Caco-2 (cell line): ENCODE data around the gene SERPINB12. TPM values are rescaled to one million over a fixed set of nuclear protein-coding genes. Genes with fewer than 3 reads are reported as not detected.

ENCODE experiments used
- BruUV-seq: library from RNA; stranded (reverse); fragments of 400-500 nt; replicated peaks from 2 replicates; lab custom pipeline; 2021; lab: Mats Ljungman, UMichigan
- CTCF ChIA-PET: fragments of 300-600 bp; sonication (Branson Sonifier 250); formaldehyde crosslinking; loops from one replicate; lab custom pipeline; 2022; ENCODE audit warnings: antibody characterized with exemption; lab: Charles Lee
- POLR2A ChIA-PET: fragments of 300-600 bp; sonication (Branson Sonifier 250); formaldehyde crosslinking; loops from one replicate; lab custom pipeline; 2022; ENCODE audit warnings: antibody characterized with exemption; lab: Charles Lee
- DNase-seq, 2 experiments: peaks; one replicate each; pipeline versions ENCODE4 v3.0.0 to v3.0.0-alpha.2; 2020 to 2022
- H3K27me3 ChIP-seq: replicated peaks from 2 replicates; pipeline ENCODE4 v1.6.0; 2011; ENCODE audit warnings: low read length; ENCODE audit not compliant: control insufficient read depth, insufficient read depth
- H3K36me3 ChIP-seq: 2 replicates; pipeline ENCODE4 v1.5.1; 2011; ENCODE audit warnings: low read length; ENCODE audit not compliant: control insufficient read depth, insufficient read depth
- H3K4me1 ChIP-seq: fragments of 250-450 bp; sonication (Bioruptor Pico); 2 replicates; pipeline ENCODE4 v1.5.1; 2020; ENCODE audit warnings: mild to moderate bottlenecking
- H3K4me3 ChIP-seq: 2 replicates; pipeline ENCODE4 v1.5.1; 2011; ENCODE audit warnings: low read depth, mild to moderate bottlenecking, control low read depth, low read length
- H3K9me3 ChIP-seq: fragments of 250-450 bp; sonication (Bioruptor Pico); 2 replicates; pipeline ENCODE4 v1.5.1; 2020; ENCODE audit warnings: mild to moderate bottlenecking, moderate library complexity
- H3K27ac Mint-ChIP-seq: one replicate; pipeline ENCODE4 v1.8.0; 2022; ENCODE audit warnings: mixed read lengths; ENCODE audit not compliant: unreplicated experiment
- H3K27me3 Mint-ChIP-seq: one replicate; pipeline ENCODE4 v1.8.0; 2022; ENCODE audit warnings: mixed read lengths; ENCODE audit not compliant: insufficient read depth, unreplicated experiment
- H3K36me3 Mint-ChIP-seq: one replicate; pipeline ENCODE4 v1.8.0; 2022; ENCODE audit warnings: mild to moderate bottlenecking, mixed read lengths; ENCODE audit not compliant: insufficient read depth, unreplicated experiment
- H3K4me1 Mint-ChIP-seq: one replicate; pipeline ENCODE4 v1.8.0; 2022; ENCODE audit warnings: low read depth, mixed read lengths; ENCODE audit not compliant: unreplicated experiment
- H3K4me3 Mint-ChIP-seq: one replicate; pipeline ENCODE4 v1.8.0; 2022; ENCODE audit warnings: mild to moderate bottlenecking, moderate library complexity, mixed read lengths; ENCODE audit not compliant: unreplicated experiment
- H3K9me3 Mint-ChIP-seq: one replicate; pipeline ENCODE4 v1.8.0; 2022; ENCODE audit warnings: mixed read lengths; ENCODE audit not compliant: unreplicated experiment
- CTCF ChIP-seq, 2 experiments: fragments of 200-600 bp in 1 of 2; IDR thresholded peaks; 1 replicate in 1 of 2; 2 replicates in 1 of 2; pipeline versions ENCODE4 v1.5.1 to v1.8.0; 2011 to 2022; ENCODE audit warnings: antibody characterized with exemption in 1 of 2, control low read depth in 1 of 2, inconsistent platforms in 1 of 2, low read depth in 1 of 2, low read length in 1 of 2, mild to moderate bottlenecking in 1 of 2, moderate library complexity in 1 of 2; ENCODE audit not compliant: insufficient read depth in 1 of 2, severe bottlenecking in 1 of 2, unreplicated experiment in 1 of 2
- intact Hi-C: fragments of 100-400 bp; cut with micrococcal nuclease; formaldehyde crosslinking; loops from one replicate; pipeline ENCODE4 v1.10.0; 2022; ENCODE audit not compliant: unreplicated experiment
- total RNA-seq: library from RNA; stranded (reverse); gene quantifications from 2 replicates; pipeline ENCODE4 v1.2.3, GENCODE V29; 2022

Gene SERPINB12
- total RNA-seq, 1 experiment from 2014 or later: not detected

- POLR2A ChIA-PET: no interaction called here
- Mint-ChIP-seq H3K36me3 (no peaks in the 10 kb centered on the region), H3K4me3 (no peak overlapping the region), H3K4me1 (no peaks in the 10 kb centered on the region), H3K27ac (no peak overlapping the region), H3K9me3 (no peaks in the 10 kb centered on the region), H3K27me3 (peaks cover 3% of the 10 kb centered on the region)
- DNase-seq: peak in 1 of 2 experiments; percentile 14
- no peak overlapping the region for H3K4me3 ChIP-seq
- H3K4me1 ChIP-seq: no peaks in the 10 kb centered on the region
- no peaks in the 10 kb centered on the region for H3K27me3 ChIP-seq
- no TSS peak for BruUV-seq
- H3K9me3 ChIP-seq: no peaks in the 10 kb centered on the region
- peak; percentile 34 to 48 for TF ChIP-seq CTCF (IDR thresholded peaks at IDR 0.05; ENCODE audit: insufficient read depth in 1 of 2, low read depth in 1 of 2, low read length in 1 of 2, severe bottlenecking in 1 of 2, unreplicated experiment in 1 of 2)
- intact Hi-C loops: loop anchor here (1.0 to 5.0 kb wide), 4 partner anchors 60 to 269 kb away; no protein-coding TSS in a partner anchor
- no peaks in the 10 kb centered on the region for H3K36me3 ChIP-seq
- CTCF ChIA-PET: interaction anchor here (1.1 to 1.5 kb wide), 2 partner anchors 60 to 67 kb away, joined by 7 read pairs; no protein-coding TSS in a partner anchor
Observed at GRCh38 chr18:63578357-63578958, 36.3 kb downstream of the SERPINB12 start.

GRCh38 chr18:63579616-63580015 lies 37.4 kb downstream of the SERPINB12 start:
- Histone ChIP-seq H3K9me3 (no peaks in the 10 kb centered on the region), H3K36me3 (no peaks in the 10 kb centered on the region), H3K4me1 (no peaks in the 10 kb centered on the region), H3K27me3 (no peaks in the 10 kb centered on the region), H3K4me3 (no peak overlapping the region)
- CTCF ChIA-PET: no interaction called here
- no peak overlapping the region for H3K27ac Mint-ChIP-seq
- DNase-seq: no peak
- no TSS peak for BruUV-seq
- peaks cover 3% of the 10 kb centered on the region for H3K27me3 Mint-ChIP-seq
- intact Hi-C loops: loop anchor here (2.0 to 5.0 kb wide), 3 partner anchors 69 to 268 kb away; no protein-coding TSS in a partner anchor
- POLR2A ChIA-PET: no interaction called here
- H3K36me3 Mint-ChIP-seq: no peaks in the 10 kb centered on the region
- no peak for TF ChIP-seq CTCF (IDR thresholded peaks at IDR 0.05; ENCODE audit: insufficient read depth in 1 of 2, low read depth in 1 of 2, low read length in 1 of 2, severe bottlenecking in 1 of 2, unreplicated experiment in 1 of 2)
- H3K4me3 Mint-ChIP-seq: no peak overlapping the region
- no peaks in the 10 kb centered on the region for H3K4me1 Mint-ChIP-seq
- no peaks in the 10 kb centered on the region for H3K9me3 Mint-ChIP-seq

GRCh38 chr18:63585988-63586387 lies 43.8 kb downstream of the SERPINB12 start:
- H3K9me3 ChIP-seq: no peaks in the 10 kb centered on the region
- no peak for TF ChIP-seq CTCF (IDR thresholded peaks at IDR 0.05; ENCODE audit: insufficient read depth in 1 of 2, low read depth in 1 of 2, low read length in 1 of 2, severe bottlenecking in 1 of 2, unreplicated experiment in 1 of 2)
- Mint-ChIP-seq H3K9me3 (no peaks in the 10 kb centered on the region), H3K36me3 (no peaks in the 10 kb centered on the region), H3K27ac (no peak overlapping the region), H3K4me1 (no peaks in the 10 kb centered on the region), H3K27me3 (no peaks in the 10 kb centered on the region), H3K4me3 (no peak overlapping the region)
- no TSS peak for BruUV-seq
- H3K4me1 ChIP-seq: no peaks in the 10 kb centered on the region
- no peak overlapping the region for H3K4me3 ChIP-seq
- DNase-seq: no peak
- intact Hi-C loops: no loop called here
- ChIA-PET CTCF (no interaction called here), POLR2A (no interaction called here)
- H3K27me3 ChIP-seq: no peaks in the 10 kb centered on the region
- no peaks in the 10 kb centered on the region for H3K36me3 ChIP-seq
